ENCODE results near the gene TNK1. TPM values are rescaled to one million over a fixed set of nuclear protein-coding genes. Genes with fewer than 3 reads are reported as not detected.
A peak's percentile ranks its signal among the peaks of the same experiment; 100 is the strongest.

The TNK1 gene
- total and polyA plus RNA-seq, 11 donors: 1.4 to 6.2 (median 2.1) TPM

- Histone ChIP-seq H3K4me3 (no peak overlapping the region), H3K4me1 (peaks cover 0 to 41% (median 27%) of the 10 kb centered on the region in 12 donors), H3K27me3 (no peaks in the 10 kb centered on the region), H3K27ac (peak overlapping the region in 4 of 12 donors; percentile 97 to 100 (median 99)), H3K9me3 (no peaks in the 10 kb centered on the region), H3K36me3 (peaks cover 0 to 10% (median 0%) of the 10 kb centered on the region in 9 donors)
- DNase-seq: peak in 2 of 5 donors; percentile 25 to 31
- TF ChIP-seq POLR2A (IDR thresholded peaks at IDR 0.05) (no peak), CTCF (IDR thresholded peaks at IDR 0.05) (no peak)
- no peak for ATAC-seq
- intact Hi-C loops (cut with DNase I): loop anchor here in 8 of 10 donors (5.0 to 10.0 kb wide), 5 partner anchors 64 to 296 kb away; partner anchors contain the start of gene SLC2A4 (in 4 of the 8)
- WGBS, 4 donors: 63 to 74% (median 68%) methylated on average over 15 to 19 of the region's 19 CpGs
These were observed 32.2 kb upstream of the TNK1 start for GRCh38 chr17:7348478-7349242.

GRCh38 chr17:7351665-7352502 is 29.0 kb upstream of the TNK1 start, which contains the start of gene KCTD11:
TSS of gene KCTD11 (plus strand) at chr17:7352162.
- Histone ChIP-seq H3K36me3 (peaks cover 0 to 7% (median 0%) of the 10 kb centered on the region in 9 donors), H3K27ac (peak within 1 kb of the TSS; percentile 95 to 100 (median 97)), H3K4me3 (peak within 1 kb of the TSS; percentile 49 to 98 (median 87)), H3K27me3 (no peaks in the 10 kb centered on the region), H3K4me1 (peaks cover 0 to 67% (median 38%) of the 10 kb centered on the region in 12 donors), H3K9me3 (no peaks in the 10 kb centered on the region)
- DNase-seq (peak; percentile 91 to 95 (median 95)), ATAC-seq (peak; percentile 45 to 81 (median 72))
- intact Hi-C loops (cut with DNase I): loop anchor here in 9 of 10 donors (2.0 to 10.0 kb wide), 18 partner anchors 43 to 333 kb away; partner anchors contain the start of genes POLR2A (in 5 of the 9), MPDU1 (in 3 of the 9), SENP3 (in 3 of the 9) and SLC35G6 (in 3 of the 9)
- peak in 1 of 2 donors; percentile 80 for TF ChIP-seq POLR2A (IDR thresholded peaks at IDR 0.05)
- TF ChIP-seq CTCF (IDR thresholded peaks at IDR 0.05): peak in 7 of 12 donors; percentile 31 to 67 (median 49)
- 0 to 2% (median 1%) methylated on average over 10 to 91 of the region's 91 CpGs for WGBS, 4 donors

DNA sequence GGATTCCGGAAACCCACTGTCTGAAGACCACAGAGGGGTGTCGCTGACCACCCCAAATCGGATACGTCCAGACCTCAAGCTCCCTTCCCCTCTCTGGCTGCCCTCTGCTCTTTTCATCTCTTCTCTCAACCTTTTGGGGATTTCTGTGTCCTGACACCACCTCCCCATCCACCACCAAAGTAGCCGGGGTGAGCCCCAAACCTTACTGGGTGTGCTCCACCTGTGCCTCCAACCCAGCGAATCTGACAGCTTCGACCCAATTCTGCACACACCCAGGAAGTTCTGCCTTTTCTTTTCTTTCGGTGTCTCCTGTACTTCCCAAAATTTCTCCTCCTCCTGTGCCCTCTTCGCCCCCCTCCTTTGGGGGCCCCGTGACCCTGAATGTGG is 28.4 kb upstream of the TNK1 start:
- Histone ChIP-seq H3K9me3 (no peaks in the 10 kb centered on the region), H3K4me1 (peaks cover 0 to 67% (median 38%) of the 10 kb centered on the region in 12 donors), H3K27ac (peak overlapping the region; percentile 95 to 100 (median 97)), H3K36me3 (peaks cover 0 to 4% (median 0%) of the 10 kb centered on the region in 9 donors), H3K4me3 (peak overlapping the region; percentile 49 to 98 (median 87)), H3K27me3 (no peaks in the 10 kb centered on the region)
- no peak for TF ChIP-seq POLR2A (IDR thresholded peaks at IDR 0.05)
- peak in 5 of 12 donors; percentile 53 to 68 (median 61) for TF ChIP-seq CTCF (IDR thresholded peaks at IDR 0.05)
- DNase-seq (no peak), ATAC-seq (no peak)
- WGBS, 4 donors: 26 to 35% (median 33%) methylated on average over 9 to 10 of the region's 10 CpGs
- intact Hi-C loops (cut with DNase I): loop anchor here in 9 of 10 donors (2.0 to 10.0 kb wide), 18 partner anchors 42 to 332 kb away; partner anchors contain the start of genes POLR2A (in 4 of the 9), MPDU1 (in 3 of the 9), SENP3 (in 3 of the 9) and SLC35G6 (in 3 of the 9)
